Tibial artery (tissue), 4 donors: ENCODE results near the gene ITIH3.

Experiments used
- DNase-seq, 2 donors: peaks; one replicate each; pipeline ENCODE4 v3.0.0-alpha.2; 2019
- H3K27ac ChIP-seq, 2 donors: fragments of 200-600 bp; sonication (generic) in 1 of 2; 1 replicate in 1 of 2; 2 replicates in 1 of 2; pipeline ENCODE4 v1.5.1; 2018 to 2019; ENCODE audit warnings: mild to moderate bottlenecking in 1 of 2
- H3K27me3 ChIP-seq, 2 donors: fragments of 200-600 bp; sonication (generic) in 1 of 2; one replicate each; pipeline versions ENCODE4 v1.5.1 to v1.6.0; 2016 to 2019
- H3K36me3 ChIP-seq, 3 donors: fragments of 200-600 bp; sonication (generic) in 2 of 3; one replicate each; pipeline ENCODE4 v1.5.1; 2016 to 2019; ENCODE audit warnings: mild to moderate bottlenecking in 2 of 3
- H3K4me1 ChIP-seq, 4 donors: fragments of 200-600 bp; sonication (generic) in 2 of 4; 1 replicate in 3 of 4; 2 replicates in 1 of 4; pipeline ENCODE4 v1.5.1; 2016 to 2019
- H3K4me3 ChIP-seq, 2 donors: fragments of 200-600 bp; sonication (generic) in 1 of 2; 1 replicate in 1 of 2; 2 replicates in 1 of 2; pipeline ENCODE4 v1.5.1; 2018 to 2019; ENCODE audit warnings: mild to moderate bottlenecking in 2 of 2
- H3K9me3 ChIP-seq, 3 donors: fragments of 200-600 bp; sonication (generic) in 1 of 3; one replicate each; pipeline ENCODE4 v1.5.1; 2016 to 2019
- intact Hi-C: fragments of 100-400 bp; cut with DNase I; formaldehyde crosslinking; loops from one replicate; pipeline ENCODE4 v1.15.0; 2023; ENCODE audit warnings: low total_unique reads
- TF ChIP-seq, protein P1 (sequence below), 2 experiments: fragments of 200-600 bp in 1 of 2; fragments of 450-650 bp in 1 of 2; IDR thresholded peaks; one replicate each; pipeline ENCODE4 v1.5.1; 2017 to 2019; ENCODE audit warnings: antibody characterized with exemption in 2 of 2, mild to moderate bottlenecking in 1 of 2, moderate library complexity in 1 of 2

ITIH3 gene

GRCh38 chr3:52817860-52818259, 23.3 kb downstream of the ITIH3 start:
- TF ChIP-seq, protein P1, sequence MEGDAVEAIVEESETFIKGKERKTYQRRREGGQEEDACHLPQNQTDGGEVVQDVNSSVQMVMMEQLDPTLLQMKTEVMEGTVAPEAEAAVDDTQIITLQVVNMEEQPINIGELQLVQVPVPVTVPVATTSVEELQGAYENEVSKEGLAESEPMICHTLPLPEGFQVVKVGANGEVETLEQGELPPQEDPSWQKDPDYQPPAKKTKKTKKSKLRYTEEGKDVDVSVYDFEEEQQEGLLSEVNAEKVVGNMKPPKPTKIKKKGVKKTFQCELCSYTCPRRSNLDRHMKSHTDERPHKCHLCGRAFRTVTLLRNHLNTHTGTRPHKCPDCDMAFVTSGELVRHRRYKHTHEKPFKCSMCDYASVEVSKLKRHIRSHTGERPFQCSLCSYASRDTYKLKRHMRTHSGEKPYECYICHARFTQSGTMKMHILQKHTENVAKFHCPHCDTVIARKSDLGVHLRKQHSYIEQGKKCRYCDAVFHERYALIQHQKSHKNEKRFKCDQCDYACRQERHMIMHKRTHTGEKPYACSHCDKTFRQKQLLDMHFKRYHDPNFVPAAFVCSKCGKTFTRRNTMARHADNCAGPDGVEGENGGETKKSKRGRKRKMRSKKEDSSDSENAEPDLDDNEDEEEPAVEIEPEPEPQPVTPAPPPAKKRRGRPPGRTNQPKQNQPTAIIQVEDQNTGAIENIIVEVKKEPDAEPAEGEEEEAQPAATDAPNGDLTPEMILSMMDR (IDR thresholded peaks at IDR 0.05), result no peak
- peaks cover 39 to 65% (median 44%) of the 10 kb centered on the region in 3 donors for H3K36me3 ChIP-seq
- no peak overlapping the region for H3K27ac ChIP-seq
- no peak for DNase-seq
- no peaks in the 10 kb centered on the region for H3K27me3 ChIP-seq
- H3K4me3 ChIP-seq, result no peak overlapping the region
- no peaks in the 10 kb centered on the region for H3K9me3 ChIP-seq
- intact Hi-C loops, result no loop called here
- no peaks in the 10 kb centered on the region for H3K4me1 ChIP-seq

DNA sequence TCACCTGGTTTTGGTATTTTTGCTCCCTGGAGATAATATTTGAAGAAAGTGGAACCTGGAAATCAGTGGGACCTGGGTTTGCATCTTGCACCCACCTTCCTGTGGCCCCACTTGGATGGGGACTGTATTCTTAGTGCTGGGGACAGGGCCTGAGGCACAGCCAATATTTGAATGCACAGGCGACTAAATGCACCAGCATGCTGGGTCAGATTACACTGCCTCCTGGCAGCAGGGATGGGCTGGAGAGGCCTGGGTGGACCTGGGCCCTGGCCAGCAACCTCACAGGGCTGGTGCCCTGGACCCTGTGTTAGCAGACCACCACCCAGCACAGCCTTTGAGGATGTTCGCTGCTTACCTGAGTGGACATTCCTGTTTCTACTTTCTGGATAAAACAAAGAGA, 25.3 kb downstream of the ITIH3 start:
- no peaks in the 10 kb centered on the region for H3K27me3 ChIP-seq
- peaks cover 60 to 85% (median 65%) of the 10 kb centered on the region in 3 donors for H3K36me3 ChIP-seq
- H3K4me1 ChIP-seq, result no peaks in the 10 kb centered on the region
- H3K27ac ChIP-seq, result no peak overlapping the region
- H3K9me3 ChIP-seq, result no peaks in the 10 kb centered on the region
- no peak overlapping the region for H3K4me3 ChIP-seq
- intact Hi-C loops, result loop anchor here (10.0 kb wide), 1 partner anchor 45 kb away; the partner anchor contains the start of genes ITIH1 and NEK4
- DNase-seq, result no peak
- TF ChIP-seq, protein P1 (IDR thresholded peaks at IDR 0.05), result no peak

DNA sequence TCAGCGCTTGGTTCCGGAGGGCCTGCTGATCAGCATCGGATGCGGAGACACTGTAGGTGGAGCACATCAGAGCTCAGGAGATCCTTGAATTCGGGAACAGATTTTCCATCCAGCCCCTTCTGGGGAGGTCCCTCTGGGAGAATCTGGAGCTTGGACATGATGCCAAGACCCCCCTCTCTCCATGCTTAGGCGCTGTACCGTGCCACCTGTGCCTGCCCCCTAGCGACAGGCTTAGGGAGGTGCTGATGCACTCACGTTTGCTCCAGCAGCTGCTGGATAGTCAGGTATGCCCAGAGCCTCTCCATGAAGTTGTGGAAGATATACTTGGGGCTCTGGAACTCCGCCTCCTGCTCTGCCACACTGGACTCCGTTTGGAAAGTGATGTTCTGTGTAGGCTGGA, 26.1 kb downstream of the ITIH3 start:
- Histone ChIP-seq H3K27me3 (no peaks in the 10 kb centered on the region), H3K4me1 (no peaks in the 10 kb centered on the region), H3K36me3 (peaks cover 61 to 92% (median 73%) of the 10 kb centered on the region in 3 donors), H3K4me3 (no peak overlapping the region), H3K27ac (no peak overlapping the region), H3K9me3 (no peaks in the 10 kb centered on the region)
- TF ChIP-seq, protein P1 (IDR thresholded peaks at IDR 0.05), result peak; percentile 15 to 42
- intact Hi-C loops, result loop anchor here (10.0 kb wide), 1 partner anchor 46 kb away; the partner anchor contains the start of genes ITIH1 and NEK4
- DNase-seq, result no peak

DNA sequence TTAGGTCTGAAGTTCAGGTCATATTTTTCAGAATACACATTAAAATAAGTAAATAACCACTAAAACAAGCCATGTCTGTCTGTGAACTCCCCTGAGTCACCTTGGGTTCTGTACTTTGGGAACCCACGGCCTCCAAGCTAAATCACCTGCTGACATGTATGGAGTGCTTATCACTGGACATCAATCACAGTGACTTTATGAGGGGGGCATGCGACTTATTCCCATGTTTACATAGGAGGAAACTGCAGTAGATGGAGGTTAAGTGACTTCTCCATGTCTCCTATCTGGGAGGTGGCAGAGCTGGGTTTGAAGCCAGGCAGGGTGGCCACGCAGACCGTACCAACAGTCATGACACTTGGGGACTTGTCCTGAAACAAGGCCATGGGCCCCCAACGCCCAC, 27.8 kb downstream of the ITIH3 start:
- Histone ChIP-seq H3K27me3 (no peaks in the 10 kb centered on the region), H3K4me1 (peaks cover 0 to 4% (median 0%) of the 10 kb centered on the region in 4 donors), H3K4me3 (no peak overlapping the region), H3K9me3 (no peaks in the 10 kb centered on the region), H3K27ac (no peak overlapping the region), H3K36me3 (peaks cover 73 to 93% (median 78%) of the 10 kb centered on the region in 3 donors)
- TF ChIP-seq, protein P1 (IDR thresholded peaks at IDR 0.05), result no peak
- intact Hi-C loops, result loop anchor here (10.0 kb wide), 1 partner anchor 48 kb away; the partner anchor contains the start of genes ITIH1 and NEK4
- no peak for DNase-seq

DNA sequence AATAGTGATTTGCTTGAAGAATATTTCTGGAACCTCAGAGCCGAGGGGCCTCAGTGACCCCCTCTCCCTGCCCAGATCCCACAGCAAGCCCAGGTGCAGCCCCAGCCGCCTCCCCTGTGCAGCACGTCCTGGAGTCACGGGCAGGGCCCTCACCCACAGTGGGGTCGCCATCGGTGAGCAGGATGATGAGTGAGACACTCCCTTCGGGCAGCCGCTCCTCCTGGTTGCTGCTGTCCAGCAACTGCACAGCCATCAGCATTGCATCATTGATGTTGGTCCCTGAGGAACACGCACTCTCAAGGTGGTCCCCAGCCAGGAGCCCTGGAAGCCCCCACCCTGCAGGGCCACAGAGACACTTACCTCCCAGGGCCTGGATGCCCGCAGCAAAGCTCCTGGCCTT, 29.4 kb downstream of the ITIH3 start:
- Histone ChIP-seq H3K27me3 (no peaks in the 10 kb centered on the region), H3K27ac (no peak overlapping the region), H3K9me3 (no peaks in the 10 kb centered on the region), H3K4me3 (no peak overlapping the region), H3K36me3 (peaks cover 62 to 85% (median 67%) of the 10 kb centered on the region in 3 donors), H3K4me1 (peaks cover 0 to 21% (median 5%) of the 10 kb centered on the region in 4 donors)
- TF ChIP-seq, protein P1 (IDR thresholded peaks at IDR 0.05), result no peak
- intact Hi-C loops, result loop anchor here (10.0 kb wide), 1 partner anchor 49 kb away; the partner anchor contains the start of genes ITIH1 and NEK4
- no peak for DNase-seq
